Measurements from ENCODE around the gene BTD.

The BTD gene

GRCh38 chr3:15562560-15562959 is 39.0 kb upstream of the BTD start:
- no peak for DNase-seq (ENCODE audit: extremely low spot score)
- TF ChIP-seq TARDBP (IDR thresholded peaks at IDR 0.05) (no peak), LEF1 (IDR thresholded peaks at IDR 0.05; ENCODE audit: borderline replicate concordance) (no peak), L3MBTL2 (conservative IDR thresholded peaks at IDR 0.05) (no peak), NFRKB (IDR thresholded peaks at IDR 0.05) (no peak), SP1 (IDR thresholded peaks at IDR 0.05) (no peak), FOXM1 (IDR thresholded peaks at IDR 0.05; ENCODE audit: borderline replicate concordance) (no peak)
- ChIA-PET CTCF (no interaction called here), POLR2A (no interaction called here)

GRCh38 chr3:15563190-15563589 is 38.4 kb upstream of the BTD start:
- ChIA-PET POLR2A (no interaction called here), CTCF (no interaction called here)
- no peak for DNase-seq (ENCODE audit: extremely low spot score)
- TF ChIP-seq HDGF (IDR thresholded peaks at IDR 0.05; ENCODE audit: borderline replicate concordance) (no peak), BHLHE40 (IDR thresholded peaks at IDR 0.05; ENCODE audit: borderline replicate concordance) (no peak), ELF4 (IDR thresholded peaks at IDR 0.05) (no peak), FOXA1 (IDR thresholded peaks at IDR 0.05) (no peak), L3MBTL2 (conservative IDR thresholded peaks at IDR 0.05) (no peak), SP1 (IDR thresholded peaks at IDR 0.05) (no peak), FOXM1 (IDR thresholded peaks at IDR 0.05; ENCODE audit: borderline replicate concordance) (no peak), ARNT (IDR thresholded peaks at IDR 0.05) (no peak), CTBP1 (IDR thresholded peaks at IDR 0.05; ENCODE audit: borderline replicate concordance) (no peak), PKNOX1 (IDR thresholded peaks at IDR 0.05) (no peak), NFRKB (IDR thresholded peaks at IDR 0.05) (no peak), TARDBP (IDR thresholded peaks at IDR 0.05) (no peak), FOXK2 (IDR thresholded peaks at IDR 0.05) (no peak), SUZ12 (IDR thresholded peaks at IDR 0.05) (no peak), LEF1 (IDR thresholded peaks at IDR 0.05; ENCODE audit: borderline replicate concordance) (no peak), ZNF384 (IDR thresholded peaks at IDR 0.05) (no peak)

GRCh38 chr3:15572138-15572537 is 29.4 kb upstream of the BTD start:
- no peak for DNase-seq (ENCODE audit: extremely low spot score)
- ChIA-PET POLR2A (no interaction called here), CTCF (no interaction called here)
- TF ChIP-seq ARNT (IDR thresholded peaks at IDR 0.05): no peak
- TF ChIP-seq LEF1 (IDR thresholded peaks at IDR 0.05; ENCODE audit: borderline replicate concordance): no peak
- TF ChIP-seq PKNOX1 (IDR thresholded peaks at IDR 0.05): no peak
- TF ChIP-seq NFRKB (IDR thresholded peaks at IDR 0.05): no peak
- TF ChIP-seq ELF4 (IDR thresholded peaks at IDR 0.05): no peak
- no peak for TF ChIP-seq BHLHE40 (IDR thresholded peaks at IDR 0.05; ENCODE audit: borderline replicate concordance)
- no peak for TF ChIP-seq FOXK2 (IDR thresholded peaks at IDR 0.05)
- no peak for TF ChIP-seq ZNF384 (IDR thresholded peaks at IDR 0.05)
- TF ChIP-seq HDGF (IDR thresholded peaks at IDR 0.05; ENCODE audit: borderline replicate concordance): no peak
- no peak for TF ChIP-seq L3MBTL2 (conservative IDR thresholded peaks at IDR 0.05)
- TF ChIP-seq CTBP1 (IDR thresholded peaks at IDR 0.05; ENCODE audit: borderline replicate concordance): no peak
- TF ChIP-seq TARDBP (IDR thresholded peaks at IDR 0.05): no peak
- TF ChIP-seq FOXM1 (IDR thresholded peaks at IDR 0.05; ENCODE audit: borderline replicate concordance): no peak
- no peak for TF ChIP-seq FOXA1 (IDR thresholded peaks at IDR 0.05)
- no peak for TF ChIP-seq SUZ12 (IDR thresholded peaks at IDR 0.05)
- no peak for TF ChIP-seq SP1 (IDR thresholded peaks at IDR 0.05)

- ChIA-PET CTCF (no interaction called here), POLR2A (no interaction called here)
These were observed 26.1 kb upstream of the BTD start for GRCh38 chr3:15575446-15575845.

GRCh38 chr3:15576475-15576874 is 25.1 kb upstream of the BTD start:
- TF ChIP-seq TARDBP (IDR thresholded peaks at IDR 0.05): no peak
- TF ChIP-seq ARNT (IDR thresholded peaks at IDR 0.05): no peak
- TF ChIP-seq ELF4 (IDR thresholded peaks at IDR 0.05): no peak
- TF ChIP-seq NFRKB (IDR thresholded peaks at IDR 0.05): no peak
- no peak for TF ChIP-seq SUZ12 (IDR thresholded peaks at IDR 0.05)
- no peak for TF ChIP-seq CTBP1 (IDR thresholded peaks at IDR 0.05; ENCODE audit: borderline replicate concordance)
- no peak for TF ChIP-seq FOXA1 (IDR thresholded peaks at IDR 0.05)
- no peak for TF ChIP-seq SP1 (IDR thresholded peaks at IDR 0.05)
- no peak for TF ChIP-seq BHLHE40 (IDR thresholded peaks at IDR 0.05; ENCODE audit: borderline replicate concordance)
- no peak for TF ChIP-seq ZNF384 (IDR thresholded peaks at IDR 0.05)
- no peak for TF ChIP-seq HDGF (IDR thresholded peaks at IDR 0.05; ENCODE audit: borderline replicate concordance)
- no peak for TF ChIP-seq FOXK2 (IDR thresholded peaks at IDR 0.05)
- TF ChIP-seq LEF1 (IDR thresholded peaks at IDR 0.05; ENCODE audit: borderline replicate concordance): no peak
- no peak for TF ChIP-seq L3MBTL2 (conservative IDR thresholded peaks at IDR 0.05)
- no peak for TF ChIP-seq PKNOX1 (IDR thresholded peaks at IDR 0.05)
- no peak for TF ChIP-seq FOXM1 (IDR thresholded peaks at IDR 0.05; ENCODE audit: borderline replicate concordance)
- ChIA-PET CTCF (no interaction called here), POLR2A (no interaction called here)
- DNase-seq (ENCODE audit: extremely low spot score): no peak

More at GRCh38 chr3:15575446-15575845, 26.1 kb upstream of the BTD start:
- TF ChIP-seq ZNF384 (IDR thresholded peaks at IDR 0.05): no peak
- TF ChIP-seq FOXM1 (IDR thresholded peaks at IDR 0.05; ENCODE audit: borderline replicate concordance): no peak
- TF ChIP-seq ARNT (IDR thresholded peaks at IDR 0.05): no peak
- TF ChIP-seq PKNOX1 (IDR thresholded peaks at IDR 0.05): no peak
- no peak for TF ChIP-seq LEF1 (IDR thresholded peaks at IDR 0.05; ENCODE audit: borderline replicate concordance)
- TF ChIP-seq SP1 (IDR thresholded peaks at IDR 0.05): no peak
- TF ChIP-seq FOXA1 (IDR thresholded peaks at IDR 0.05): no peak
- TF ChIP-seq BHLHE40 (IDR thresholded peaks at IDR 0.05; ENCODE audit: borderline replicate concordance): no peak
- TF ChIP-seq NFRKB (IDR thresholded peaks at IDR 0.05): no peak
- TF ChIP-seq ELF4 (IDR thresholded peaks at IDR 0.05): no peak
- no peak for TF ChIP-seq TARDBP (IDR thresholded peaks at IDR 0.05)
- DNase-seq (ENCODE audit: extremely low spot score): no peak
